NCI-H2029 (cell line): ENCODE measurements around the gene DLK2.
"Not testable (repeated sequence)": the region's sequence is repeated elsewhere in the genome, so short reads cannot be mapped to it uniquely, and the experiment has no call there.

ENCODE experiments used
- DNase-seq: peaks from one replicate; lab custom pipeline; 2025; lab: John Stamatoyannopoulos, UW

DLK2 gene

DNA sequence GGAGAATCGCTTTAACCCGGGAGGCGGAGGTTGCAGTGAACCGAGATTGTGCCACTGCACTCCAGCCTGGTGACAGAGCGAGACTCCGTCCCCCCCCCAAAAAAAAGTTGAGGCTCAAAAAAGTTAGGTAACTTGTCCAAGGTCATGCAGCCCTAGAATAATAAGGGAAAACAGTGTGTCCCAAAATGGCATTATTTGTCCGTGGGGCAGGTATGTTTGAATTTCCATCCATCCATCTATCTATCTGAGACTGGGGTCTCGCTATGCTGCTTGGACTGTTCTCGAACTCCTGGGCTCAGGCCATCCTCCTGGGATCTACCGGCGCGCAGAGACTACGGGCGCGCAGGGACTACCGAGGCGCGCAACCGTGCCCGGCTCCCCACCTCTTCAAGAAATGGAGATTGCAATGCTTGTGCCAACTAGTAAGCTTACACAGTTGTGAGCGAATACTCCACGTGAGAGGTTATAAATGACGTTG, 28.4 kb downstream of the DLK2 start:
- DNase-seq, result no peak

- DNase-seq, result not testable (repeated sequence)
Observed at GRCh38 chr6:43425083-43425482, 30.3 kb downstream of the DLK2 start.

DNA sequence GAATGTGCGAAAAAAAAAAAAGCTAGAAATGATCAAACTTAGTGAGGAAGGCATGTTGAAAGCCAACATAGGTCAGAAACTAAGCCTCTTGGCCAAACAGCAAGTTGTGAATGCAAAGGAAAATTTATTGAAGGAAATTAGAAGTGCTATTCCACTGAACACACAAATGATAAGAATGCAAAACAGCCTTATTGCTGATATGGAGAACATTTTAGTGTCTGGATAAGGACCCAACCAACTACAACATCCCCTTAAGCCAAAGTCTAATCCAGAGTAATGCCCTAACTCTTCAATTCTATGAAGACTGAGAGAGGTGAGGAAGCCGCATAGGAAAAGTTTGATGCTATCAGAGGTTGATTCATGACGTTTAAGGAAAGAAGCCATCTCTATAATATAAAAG, 33.5 kb downstream of the DLK2 start:
- no peak for DNase-seq

GRCh38 chr6:43420012-43420709, 35.2 kb downstream of the DLK2 start:
- no peak for DNase-seq

GRCh38 chr6:43416935-43417334, 38.4 kb downstream of the DLK2 start:
- DNase-seq, result no peak

DNA sequence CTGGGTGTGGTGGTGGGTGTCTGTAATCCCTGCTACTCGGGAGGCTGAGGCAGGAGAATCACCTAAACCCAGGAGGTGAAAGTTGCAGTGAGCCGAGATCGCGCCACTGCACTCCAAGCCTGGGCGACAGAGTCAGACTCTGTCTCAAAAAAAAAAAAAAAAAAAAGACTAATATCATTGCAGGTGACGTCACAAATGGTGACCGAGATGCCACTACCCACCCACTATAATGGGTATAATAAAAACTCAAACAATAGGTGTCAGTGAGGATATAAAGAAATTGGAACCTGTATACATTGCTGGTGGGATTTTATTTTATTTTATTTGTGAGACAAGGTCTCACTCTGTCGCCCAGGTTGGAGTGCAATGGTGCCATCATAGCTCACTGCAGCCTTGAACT, 40.1 kb downstream of the DLK2 start:
- not testable (repeated sequence) for DNase-seq

GRCh38 chr6:43413002-43413401, 42.3 kb downstream of the DLK2 start:
- DNase-seq, result no peak

DNA sequence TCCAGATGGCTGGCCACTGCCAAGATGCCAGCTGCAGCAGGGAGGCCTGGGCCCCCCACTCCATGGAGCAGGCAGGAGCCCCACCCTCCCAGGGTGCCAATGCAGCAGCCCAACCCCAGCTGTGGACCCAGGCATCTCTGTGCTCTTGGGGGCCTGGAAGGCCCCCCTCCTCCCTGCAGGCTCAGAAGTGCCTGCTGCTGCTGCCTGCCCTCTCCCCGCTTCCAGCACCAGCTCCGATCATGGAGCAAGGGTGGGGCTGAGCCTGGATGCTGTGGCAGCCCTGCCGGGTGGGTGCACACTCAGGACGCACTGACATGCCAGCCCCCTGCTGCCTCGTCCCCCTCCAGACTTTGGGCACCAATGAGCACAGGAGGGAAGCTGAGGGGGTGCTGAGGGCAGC, 42.8 kb downstream of the DLK2 start:
- no peak for DNase-seq

- not testable (repeated sequence) for DNase-seq
Observed at GRCh38 chr6:43410776-43411175, 44.6 kb downstream of the DLK2 start.

DNA sequence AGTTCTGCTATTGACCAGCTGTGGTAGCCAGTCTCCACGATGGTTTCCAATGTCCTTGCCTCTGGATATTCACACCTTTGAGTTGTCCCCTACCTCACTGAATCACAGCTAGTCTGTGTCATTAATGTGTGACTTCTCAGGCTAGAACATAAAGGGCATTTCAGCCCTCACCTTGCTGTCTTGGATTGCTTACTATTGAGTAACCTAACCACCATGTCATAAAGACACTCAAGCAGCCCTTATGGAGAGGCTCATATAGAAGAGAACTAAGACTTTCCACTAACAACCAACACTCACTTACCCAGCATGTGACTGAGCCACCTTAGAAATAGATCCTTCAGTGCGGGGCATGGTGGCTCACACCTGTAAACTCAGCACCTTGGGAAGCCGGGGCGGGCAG, 47.1 kb downstream of the DLK2 start:
- DNase-seq, result no peak

DNA sequence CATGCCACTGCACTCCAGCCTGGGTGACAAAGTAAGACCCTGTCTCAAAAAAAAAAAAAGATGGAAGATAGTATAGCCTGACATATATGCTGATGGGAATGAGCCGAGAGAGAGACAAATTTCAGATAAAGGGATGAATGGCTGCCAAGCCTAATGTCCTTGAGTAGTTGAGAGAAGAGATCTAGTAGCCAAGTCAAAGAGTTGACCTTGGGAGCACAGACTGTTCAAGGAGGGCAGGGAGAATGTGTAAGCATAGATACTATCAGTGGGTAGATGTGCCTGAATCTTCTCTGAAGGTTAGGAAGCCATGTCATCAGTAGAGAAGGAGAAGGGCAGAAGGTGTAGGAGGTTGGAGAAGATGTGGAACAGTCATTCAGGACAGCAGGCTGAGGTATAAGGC, 48.1 kb downstream of the DLK2 start:
- DNase-seq, result no peak

GRCh38 chr6:43405354-43405753, 50.0 kb downstream of the DLK2 start:
- no peak for DNase-seq

- no peak for DNase-seq
Observed at GRCh38 chr6:43402820-43403219, 52.5 kb downstream of the DLK2 start.

GRCh38 chr6:43401730-43402129, 53.6 kb downstream of the DLK2 start:
- DNase-seq, result no peak
